Limb (tissue), 2 donors: ENCODE measurements around the gene SZT2.
A peak's percentile ranks its signal among the peaks of the same experiment; 100 is the strongest.

ENCODE experiments used
- DNase-seq, 2 donors: peaks; one replicate each; pipeline ENCODE4 v3.0.0-alpha.2; 2016; ENCODE audit errors: extremely low spot score in 2 of 2

The SZT2 gene

GRCh38 chr1:43441166-43441893 lies 51.6 kb downstream of the SZT2 start:
- peak in 1 of 2 donors; percentile 20 for DNase-seq

DNA sequence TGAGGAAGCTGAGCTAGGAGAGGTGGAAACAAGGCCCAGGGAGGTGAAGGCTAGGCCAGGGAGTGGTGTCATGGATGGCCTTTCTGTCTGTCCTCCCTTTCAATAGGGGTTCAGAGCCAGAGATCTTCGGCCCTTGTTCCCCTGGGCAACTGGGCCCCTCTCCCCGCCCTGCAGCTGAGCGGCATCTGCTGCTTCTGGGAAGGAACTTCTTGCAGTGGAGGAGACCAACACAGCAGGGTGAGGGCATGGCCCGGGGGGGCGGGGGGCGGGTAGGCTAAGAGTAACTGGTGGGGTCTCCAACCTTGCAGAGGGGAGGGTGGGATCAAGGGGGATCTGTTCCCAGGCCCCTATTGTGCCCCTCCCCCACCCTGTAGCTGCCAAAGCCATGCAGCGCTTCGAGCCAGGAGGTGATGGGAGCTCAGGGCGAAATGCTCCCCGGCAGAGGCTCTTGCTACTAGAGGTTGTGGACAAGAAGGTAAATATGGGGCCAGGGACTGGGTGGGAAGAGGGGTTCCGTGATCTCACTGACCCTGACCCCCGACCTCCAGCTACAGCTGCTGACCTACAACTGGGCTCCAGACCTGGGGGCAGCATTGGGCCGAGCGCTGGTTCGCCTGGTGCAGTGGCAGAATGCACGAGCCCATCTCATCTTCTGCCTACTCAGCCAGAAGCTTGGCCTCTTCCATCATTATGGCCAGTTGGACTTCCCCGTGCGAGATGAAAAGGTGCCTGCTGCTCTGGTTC lies 52.4 kb downstream of the SZT2 start:
- DNase-seq = peak in 1 of 2 donors; percentile 29

GRCh38 chr1:43442756-43443155 lies 53.1 kb downstream of the SZT2 start:
- DNase-seq = peak in 1 of 2 donors; percentile 27

DNA sequence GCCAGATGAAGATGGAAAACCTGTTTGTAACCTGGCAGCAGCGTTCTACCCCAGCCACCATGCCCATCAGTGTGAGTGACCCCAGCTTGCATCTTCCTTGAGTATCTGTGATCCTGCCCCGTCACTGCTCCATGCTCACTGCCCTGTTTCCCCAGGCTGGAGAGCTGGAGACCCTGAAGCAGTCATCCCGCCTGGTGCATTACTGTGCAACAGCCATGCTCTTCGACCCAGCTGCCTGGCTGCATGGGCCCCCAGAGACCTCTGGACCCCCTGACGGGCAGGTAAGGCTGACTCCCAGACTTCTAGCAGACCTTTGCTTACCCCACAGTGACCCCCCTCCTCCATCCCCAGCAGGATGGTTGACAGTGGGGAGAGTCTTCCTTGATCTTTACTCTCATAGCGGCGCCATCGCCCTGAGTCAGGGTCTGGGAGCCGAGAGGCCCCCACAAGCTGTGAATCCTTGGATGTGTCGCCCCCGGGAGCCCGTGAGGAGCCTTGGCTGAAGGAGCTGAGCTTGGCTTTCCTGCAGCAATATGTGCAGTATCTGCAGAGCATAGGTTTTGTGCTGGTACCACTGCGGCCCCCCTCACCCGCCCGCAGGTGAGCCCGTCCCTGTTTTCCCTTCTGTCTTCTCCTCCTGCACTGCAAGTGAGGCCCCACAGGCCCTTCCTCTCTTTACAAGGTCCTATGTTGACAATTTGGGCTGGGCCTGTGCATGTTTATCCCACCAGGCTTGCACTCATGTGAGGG lies 53.7 kb downstream of the SZT2 start:
- DNase-seq = peak in 1 of 2 donors; percentile 28

DNA sequence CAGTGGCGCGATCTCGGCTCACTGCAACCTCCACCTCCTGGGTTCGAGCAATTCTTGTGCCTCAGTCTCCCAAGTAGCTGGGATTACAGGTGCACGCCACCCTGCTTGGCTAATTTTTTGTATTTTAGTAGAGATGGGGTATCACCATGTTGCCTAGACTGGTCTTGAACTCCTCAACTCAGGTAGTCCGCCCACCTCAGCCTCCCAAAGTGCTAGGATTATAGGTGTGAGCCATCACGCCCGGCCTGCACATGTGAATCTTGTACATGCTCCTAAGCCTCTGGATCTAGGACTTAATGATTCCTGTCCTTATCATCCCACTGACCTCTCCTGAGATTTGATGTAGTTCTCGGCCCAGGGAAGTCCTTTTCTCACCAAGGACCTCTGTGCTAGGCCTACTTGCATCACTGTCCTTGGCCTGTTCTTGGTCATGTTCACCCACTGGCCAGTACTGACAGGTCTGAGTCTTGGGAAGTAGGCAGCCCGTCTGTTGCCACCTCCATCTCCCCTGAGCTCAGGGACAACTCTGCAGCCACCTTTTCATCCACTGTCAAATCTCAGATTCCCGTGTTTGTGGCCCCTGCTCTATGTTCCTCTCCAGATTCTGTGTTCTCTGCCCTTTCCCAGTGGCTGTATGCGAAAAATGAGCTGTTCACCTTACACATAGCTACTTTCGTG lies 54.6 kb downstream of the SZT2 start:
- DNase-seq = peak in 1 of 2 donors; percentile 18

- peak in 1 of 2 donors; percentile 30 for DNase-seq
Observed at GRCh38 chr1:43444836-43445235, 55.1 kb downstream of the SZT2 start.

DNA sequence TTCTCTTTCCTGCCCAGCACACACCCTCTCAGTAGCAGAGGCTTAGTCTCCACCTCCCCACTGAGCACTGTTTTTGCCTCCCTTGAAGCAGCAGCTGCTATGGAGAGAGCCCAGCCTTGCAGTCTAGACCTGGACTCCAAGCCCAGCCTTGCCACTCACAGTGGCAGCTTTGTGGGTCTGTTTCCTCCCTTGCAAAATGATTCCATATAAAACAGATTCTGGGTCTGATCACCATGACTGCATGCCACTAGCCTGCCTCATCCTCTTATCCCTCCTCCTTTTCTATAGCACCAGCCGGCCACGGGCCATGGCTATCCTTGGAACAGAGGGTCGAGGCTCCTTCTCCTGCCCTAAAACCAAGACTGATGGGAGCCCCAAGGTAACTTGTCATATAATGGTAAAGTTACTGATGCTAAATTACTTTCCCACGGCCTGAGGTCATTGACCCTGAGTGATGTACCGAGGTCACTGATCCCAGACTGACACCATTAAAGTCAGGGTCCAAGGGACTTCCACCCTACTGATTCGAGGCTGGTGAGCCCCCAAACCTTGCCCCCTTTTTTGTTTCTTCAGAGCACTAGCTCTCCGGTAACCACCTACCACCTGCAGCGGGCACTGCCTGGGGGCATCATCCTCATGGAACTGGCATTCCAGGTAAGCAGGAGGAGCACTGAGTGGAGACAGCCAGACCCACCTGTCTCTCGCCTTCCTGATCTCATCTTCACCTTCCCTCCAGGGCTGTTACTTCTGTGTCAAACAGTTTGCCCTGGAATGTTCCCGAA lies 56.1 kb downstream of the SZT2 start:
- no peak for DNase-seq

- DNase-seq = no peak
Observed at GRCh38 chr1:43446388-43446740, 56.7 kb downstream of the SZT2 start.

DNA sequence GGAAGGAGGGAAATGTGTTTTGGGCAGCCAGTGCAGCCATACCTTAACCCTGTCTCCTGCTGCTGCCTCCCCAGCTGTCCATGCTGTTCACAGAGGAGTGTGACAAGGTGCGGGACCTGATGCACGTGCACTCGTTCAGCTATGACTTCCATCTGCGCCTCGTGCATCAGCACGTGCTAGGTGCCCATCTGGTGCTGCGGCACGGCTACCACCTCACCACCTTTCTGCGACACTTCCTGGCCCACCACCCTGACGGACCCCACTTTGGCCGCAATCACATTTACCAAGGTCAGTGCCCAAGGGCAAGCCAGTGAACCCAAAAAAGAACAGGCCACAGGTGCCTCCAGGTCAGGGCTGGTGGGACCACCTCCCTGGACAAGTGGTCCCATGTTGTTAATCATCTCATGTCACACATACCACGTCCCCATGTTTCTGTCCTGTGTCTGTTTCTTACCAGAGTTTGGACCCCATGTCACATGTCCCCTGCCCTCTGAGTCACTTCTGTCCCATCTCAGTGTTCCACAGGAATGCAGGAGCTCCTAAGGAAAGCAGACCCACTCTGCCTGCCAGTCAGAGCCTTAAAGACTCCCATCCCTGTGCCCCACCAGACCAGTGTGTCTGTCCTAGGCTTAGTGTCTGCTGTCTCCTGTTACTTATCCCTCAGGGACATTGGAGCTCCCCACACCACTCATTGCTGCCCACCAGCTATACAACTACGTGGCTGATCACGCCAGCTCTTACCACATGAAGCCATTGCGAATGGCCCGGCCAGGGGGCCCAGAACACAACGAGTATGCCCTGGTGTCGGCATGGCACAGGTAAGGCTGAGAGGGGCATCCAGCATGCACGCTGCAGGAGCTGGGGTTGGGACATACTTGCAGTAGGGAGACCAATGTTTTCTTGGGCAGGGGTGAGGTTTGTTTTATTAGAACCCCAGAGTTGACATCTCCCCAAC lies 57.5 kb downstream of the SZT2 start:
- peak in 1 of 2 donors; percentile 21 for DNase-seq

DNA sequence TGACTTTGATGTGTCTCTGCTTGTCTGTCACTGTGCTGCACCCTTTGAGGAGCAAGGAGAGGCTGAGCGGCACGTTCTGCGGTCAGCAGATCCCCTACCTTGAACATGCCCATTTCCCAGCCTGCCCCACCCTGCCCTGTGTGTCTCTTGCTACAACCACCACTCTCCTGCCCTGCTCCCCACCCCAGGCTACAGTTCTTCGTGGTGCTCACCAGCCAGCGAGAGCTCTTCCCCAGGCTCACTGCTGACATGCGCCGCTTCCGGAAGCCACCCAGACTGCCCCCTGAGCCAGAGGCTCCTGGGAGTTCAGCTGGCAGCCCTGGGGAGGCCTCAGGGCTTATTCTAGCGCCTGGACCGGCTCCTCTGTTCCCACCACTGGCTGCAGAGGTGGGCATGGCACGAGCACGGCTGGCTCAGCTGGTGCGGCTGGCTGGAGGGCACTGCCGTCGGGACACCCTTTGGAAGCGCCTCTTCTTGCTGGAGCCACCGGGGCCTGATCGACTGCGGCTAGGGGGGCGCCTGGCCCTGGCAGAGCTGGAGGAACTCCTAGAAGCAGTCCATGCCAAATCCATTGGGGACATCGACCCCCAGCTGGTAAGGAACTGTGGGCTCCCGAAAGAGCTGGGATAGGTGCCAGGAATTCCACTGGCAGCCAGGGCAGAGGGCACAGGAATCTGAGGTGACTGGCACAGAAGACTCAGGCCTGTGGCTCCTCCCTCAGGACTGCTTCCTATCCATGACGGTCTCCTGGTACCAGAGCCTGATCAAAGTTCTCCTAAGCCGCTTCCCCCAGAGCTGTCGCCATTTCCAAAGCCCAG lies 58.4 kb downstream of the SZT2 start:
- peak in 1 of 2 donors; percentile 20 for DNase-seq

DNA sequence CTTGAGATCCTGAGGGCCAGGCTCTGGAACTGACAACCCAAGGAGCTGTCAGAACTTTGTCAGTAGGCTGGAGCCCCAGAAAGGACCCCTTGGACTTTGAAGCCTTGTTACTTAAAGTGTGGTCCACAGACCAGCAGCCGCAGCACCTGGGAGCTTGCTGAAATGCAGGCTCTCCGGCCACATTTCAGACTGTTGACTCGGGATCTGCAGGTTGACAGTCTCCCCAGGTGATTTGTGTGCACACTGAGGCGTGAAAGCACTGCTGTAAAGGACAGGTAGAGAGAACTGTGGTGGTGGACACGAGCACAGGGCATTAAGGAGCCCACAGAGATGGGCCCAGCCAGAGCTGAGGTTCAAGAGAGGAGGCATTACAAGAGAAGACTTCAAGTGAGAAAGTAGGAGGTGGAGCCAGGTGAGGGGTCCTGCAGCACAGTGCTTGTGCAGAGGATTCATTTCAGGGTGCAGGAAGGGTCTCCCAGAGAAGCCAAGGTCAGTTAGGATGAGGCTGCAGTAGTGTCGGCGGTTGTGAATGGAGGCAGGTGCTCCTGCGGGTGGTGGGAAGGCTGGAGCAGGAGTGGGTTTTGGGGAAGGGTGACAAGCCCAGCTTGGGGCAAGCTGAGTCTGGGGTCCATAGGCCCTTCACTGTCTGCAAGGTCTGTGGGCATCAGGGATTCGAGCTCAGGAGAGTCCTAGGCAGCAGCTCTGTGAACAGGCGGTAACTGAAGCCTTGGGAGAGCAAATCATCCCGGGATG lies 59.4 kb downstream of the SZT2 start:
- peak in 1 of 2 donors; percentile 24 for DNase-seq

GRCh38 chr1:43449708-43450069 lies 60.0 kb downstream of the SZT2 start:
- DNase-seq = no peak

DNA sequence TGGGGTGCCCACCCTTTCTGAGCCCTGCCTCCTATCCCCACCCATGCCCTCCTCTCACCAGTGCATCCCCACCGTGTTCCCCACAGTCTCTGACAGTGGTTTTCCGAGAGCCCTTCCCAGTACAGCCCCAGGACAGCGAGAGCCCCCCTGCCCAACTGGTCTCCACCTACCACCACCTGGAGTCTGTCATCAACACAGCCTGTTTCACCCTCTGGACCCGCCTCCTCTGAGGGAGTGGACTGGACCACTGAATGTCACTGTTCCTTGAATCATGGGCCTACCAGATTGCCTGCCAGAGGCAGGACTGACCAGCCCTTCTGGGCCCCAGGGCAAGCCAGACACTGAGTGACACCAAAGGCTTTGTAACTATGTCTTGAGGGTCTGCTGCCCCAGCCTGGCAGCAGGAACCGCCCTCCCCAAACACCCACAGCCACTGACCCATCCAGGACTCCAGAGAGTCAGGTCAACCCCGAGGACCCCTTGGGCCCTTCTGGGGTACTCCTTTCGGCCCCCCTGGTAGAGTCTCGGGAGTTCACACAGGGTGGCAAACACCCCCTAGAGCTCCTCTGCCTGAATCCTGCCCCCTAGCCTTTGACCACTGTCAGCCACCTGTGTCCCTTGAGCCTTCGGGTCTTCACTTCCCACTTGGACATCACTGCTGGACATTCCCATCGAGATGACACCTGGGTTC lies 60.7 kb downstream of the SZT2 start:
- DNase-seq = peak in 1 of 2 donors; percentile 27

- peak in 1 of 2 donors; percentile 25 for DNase-seq
Observed at GRCh38 chr1:43451157-43451591, 61.5 kb downstream of the SZT2 start.

- DNase-seq = peak in 1 of 2 donors; percentile 41
Observed at GRCh38 chr1:43451701-43452532, 62.2 kb downstream of the SZT2 start.

DNA sequence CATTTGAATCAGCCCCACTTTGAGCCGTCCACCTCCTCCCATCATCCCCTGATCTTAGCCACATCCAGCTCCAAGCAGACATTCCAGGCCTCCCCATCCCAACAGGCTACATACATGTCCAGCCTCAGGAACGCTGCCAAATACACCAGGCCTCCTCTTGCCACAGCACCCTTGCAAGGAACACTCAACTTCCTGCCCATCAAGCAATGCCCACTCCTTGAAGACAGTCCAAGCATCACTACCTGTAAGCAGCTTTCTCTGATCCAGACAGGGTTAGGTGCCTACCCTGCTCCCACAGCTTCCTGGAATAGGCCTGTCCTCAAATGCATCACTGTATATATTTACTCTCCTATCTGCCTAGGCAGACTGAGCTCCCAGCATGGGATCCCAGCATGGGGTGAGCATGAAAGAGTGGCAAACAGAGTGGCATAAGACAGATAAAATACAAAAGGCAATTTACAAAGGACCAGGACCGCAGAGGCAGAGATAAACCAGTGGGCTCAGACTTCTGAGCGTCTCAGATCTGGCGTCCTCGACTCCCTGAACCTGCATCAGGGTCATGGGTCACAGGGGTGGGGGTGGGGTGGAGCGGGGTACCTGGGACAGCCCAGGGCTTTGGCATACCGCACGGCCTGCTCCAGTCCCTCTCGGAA lies 63.2 kb downstream of the SZT2 start:
- DNase-seq = peak in 1 of 2 donors; percentile 37
